Ascending aorta (tissue), 2 donors: ENCODE results near the gene IDI2. TPM values are rescaled to one million over a fixed set of nuclear protein-coding genes. Genes with fewer than 3 reads are reported as not detected.

Source experiments
- DNase-seq, 2 donors: peaks; one replicate each; pipeline ENCODE4 v3.0.0-alpha.2; 2019; ENCODE audit warnings: low spot score in 2 of 2
- H3K27ac ChIP-seq, 2 donors: fragments of 200-600 bp; sonication (generic); one replicate each; pipeline ENCODE4 v1.5.1; 2016 to 2017; ENCODE audit warnings: mild to moderate bottlenecking in 1 of 2
- H3K27me3 ChIP-seq: fragments of 200-600 bp; sonication (generic); one replicate; pipeline ENCODE4 v1.5.1; 2017
- H3K36me3 ChIP-seq, 2 donors: fragments of 200-600 bp; sonication (generic); one replicate each; pipeline ENCODE4 v1.5.1; 2016
- H3K4me1 ChIP-seq, 2 donors: fragments of 200-600 bp; sonication (generic); one replicate each; pipeline ENCODE4 v1.5.1; 2016 to 2017; ENCODE audit warnings: mild to moderate bottlenecking in 1 of 2
- H3K4me3 ChIP-seq, 2 donors: fragments of 200-600 bp; sonication (generic); one replicate each; pipeline ENCODE4 v1.5.1; 2016 to 2017; ENCODE audit warnings: mild to moderate bottlenecking in 1 of 2
- H3K9me3 ChIP-seq, 2 donors: fragments of 200-600 bp; sonication (generic); one replicate each; pipeline ENCODE4 v1.5.1; 2016
- CTCF ChIP-seq, 3 experiments: fragments of 200-600 bp in 2 of 3; fragments of 450-650 bp in 1 of 3; sonication (generic) in 2 of 3; IDR thresholded peaks; one replicate each; pipeline ENCODE4 v1.5.1; 2016 to 2019; ENCODE audit warnings: antibody characterized with exemption in 3 of 3, mild to moderate bottlenecking in 1 of 3, moderate library complexity in 1 of 3
- intact Hi-C: fragments of 100-400 bp; cut with DNase I; formaldehyde crosslinking; loops from one replicate; pipeline ENCODE4 v1.15.1; 2023
- total RNA-seq: library from RNA; depleted of rRNA; stranded (reverse); fragments of >200 nt; gene quantifications from one replicate; pipeline ENCODE4 v1.1.0, GENCODE V29; 2016

The IDI2 gene
- total RNA-seq, 1 donor from 2014 or later: not detected

DNA sequence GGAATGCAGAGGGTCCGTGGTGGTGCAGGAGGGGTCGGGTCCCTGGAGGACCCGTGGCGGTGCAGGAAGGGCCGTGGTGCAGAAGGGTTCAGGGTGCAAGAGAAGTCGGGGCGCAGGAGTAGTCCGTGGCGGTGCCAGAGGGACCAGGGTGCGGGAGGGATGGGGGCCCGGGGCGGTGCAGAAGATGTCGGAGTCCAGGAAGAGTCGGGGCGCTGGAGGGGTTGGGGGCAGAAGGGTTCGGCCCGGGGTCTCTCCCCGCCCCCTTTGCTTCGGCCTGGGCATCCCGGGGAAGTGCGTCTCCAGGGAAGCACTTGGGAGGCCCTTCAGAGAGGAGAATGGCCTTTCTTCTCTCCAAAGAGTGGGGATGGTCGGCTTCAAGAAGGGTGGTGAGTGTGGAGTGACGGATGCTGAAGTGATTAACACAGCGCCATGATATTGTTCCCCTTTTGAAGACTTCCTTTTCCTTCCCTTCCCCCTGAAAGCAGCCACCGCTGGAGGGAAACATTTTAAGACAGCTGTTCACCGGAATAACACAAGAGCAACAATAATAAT is 31.5 kb upstream of the IDI2 start:
- DNase-seq: no peak
- Histone ChIP-seq H3K4me1 (peaks cover 6 to 12% of the 10 kb centered on the region in 2 donors), H3K9me3 (no peaks in the 10 kb centered on the region), H3K36me3 (peaks cover 3 to 10% of the 10 kb centered on the region in 2 donors), H3K4me3 (peak overlapping the region; percentile 76 to 95), H3K27me3 (no peaks in the 10 kb centered on the region), H3K27ac (peak overlapping the region; percentile 97 to 100)
- intact Hi-C loops: loop anchor here (2.0 to 5.0 kb wide), 2 partner anchors 68 to 545 kb away; partner anchors contain the start of gene GTPBP4
- TF ChIP-seq CTCF (IDR thresholded peaks at IDR 0.05): no peak

GRCh38 chr10:1056326-1057105 is 30.9 kb upstream of the IDI2 start, which contains the start of gene WDR37:
WDR37 (plus strand) TSS chr10:1056385; CDS start chr10:1072156, 15,771 bp downstream.
- Histone ChIP-seq H3K4me3 (peak within 1 kb of the TSS; percentile 76 to 95), H3K9me3 (no peaks in the 10 kb centered on the region), H3K36me3 (peaks cover 3 to 10% of the 10 kb centered on the region in 2 donors), H3K27ac (peak within 1 kb of the TSS; percentile 97 to 100), H3K27me3 (no peaks in the 10 kb centered on the region), H3K4me1 (peaks cover 6 to 12% of the 10 kb centered on the region in 2 donors)
- no peak for TF ChIP-seq CTCF (IDR thresholded peaks at IDR 0.05)
- DNase-seq: peak in 1 of 2 donors; percentile 91
- intact Hi-C loops: loop anchor here (1.0 to 5.0 kb wide), 3 partner anchors 8 to 544 kb away; partner anchors contain the start of gene GTPBP4

GRCh38 chr10:1054684-1055083 is 29.0 kb upstream of the IDI2 start:
- intact Hi-C loops: loop anchor here (5.0 kb wide), 1 partner anchor 542 kb away; no protein-coding TSS in a partner anchor
- Histone ChIP-seq H3K27ac (peak overlapping the region in 1 of 2 donors; percentile 100), H3K9me3 (no peaks in the 10 kb centered on the region), H3K36me3 (peaks cover 3 to 10% of the 10 kb centered on the region in 2 donors), H3K4me1 (peaks cover 6 to 21% of the 10 kb centered on the region in 2 donors), H3K4me3 (peak overlapping the region in 1 of 2 donors; percentile 76), H3K27me3 (no peaks in the 10 kb centered on the region)
- no peak for DNase-seq
- no peak for TF ChIP-seq CTCF (IDR thresholded peaks at IDR 0.05)

GRCh38 chr10:1050554-1050953 is 24.9 kb upstream of the IDI2 start:
- Histone ChIP-seq H3K27me3 (no peaks in the 10 kb centered on the region), H3K4me3 (peak overlapping the region in 1 of 2 donors; percentile 87), H3K27ac (peak overlapping the region in 1 of 2 donors; percentile 98), H3K4me1 (peaks cover 6 to 27% of the 10 kb centered on the region in 2 donors), H3K36me3 (peaks cover 3 to 10% of the 10 kb centered on the region in 2 donors), H3K9me3 (no peaks in the 10 kb centered on the region)
- intact Hi-C loops: no loop called here
- TF ChIP-seq CTCF (IDR thresholded peaks at IDR 0.05): no peak
- DNase-seq: no peak

GRCh38 chr10:1050145-1050544 is 24.5 kb upstream of the IDI2 start:
- Histone ChIP-seq H3K4me3 (peak overlapping the region; percentile 86 to 87), H3K9me3 (no peaks in the 10 kb centered on the region), H3K4me1 (peaks cover 5 to 23% of the 10 kb centered on the region in 2 donors), H3K27ac (peak overlapping the region; percentile 98 to 100), H3K27me3 (no peaks in the 10 kb centered on the region), H3K36me3 (peaks cover 3 to 10% of the 10 kb centered on the region in 2 donors)
- TF ChIP-seq CTCF (IDR thresholded peaks at IDR 0.05): no peak
- intact Hi-C loops: no loop called here
- DNase-seq: no peak
